ENCODE measurements around the gene PEX5. TPM values are rescaled to one million over a fixed set of nuclear protein-coding genes. Genes with fewer than 3 reads are reported as not detected.

PEX5 gene
- total RNA-seq, 6 donors from 2014 or later: 40.4 to 69.1 (median 49.2) TPM

GRCh38 chr12:7169951-7170350, 19.5 kb upstream of the PEX5 start:
- DNase-seq (no peak), ATAC-seq (ENCODE audit: low FRiP score in 2 of 2) (no peak)
- Histone ChIP-seq H3K36me3 (no peaks in the 10 kb centered on the region), H3K9me3 (peaks cover 0 to 25% (median 5%) of the 10 kb centered on the region in 4 donors), H3K27ac (no peak overlapping the region), H3K4me3 (no peak overlapping the region), H3K4me1 (no peaks in the 10 kb centered on the region), H3K27me3 (no peaks in the 10 kb centered on the region)
- TF ChIP-seq EP300 (IDR thresholded peaks at IDR 0.05) (no peak), POLR2A (IDR thresholded peaks at IDR 0.05) (no peak), CTCF (IDR thresholded peaks at IDR 0.05) (no peak), POLR2AphosphoS5 (IDR thresholded peaks at IDR 0.05) (no peak)

GRCh38 chr12:7171854-7172253, 17.6 kb upstream of the PEX5 start:
- TF ChIP-seq POLR2A (IDR thresholded peaks at IDR 0.05): no peak
- no peak for TF ChIP-seq EP300 (IDR thresholded peaks at IDR 0.05)
- TF ChIP-seq POLR2AphosphoS5 (IDR thresholded peaks at IDR 0.05): no peak
- ATAC-seq (ENCODE audit: low FRiP score in 2 of 2) (no peak), DNase-seq (no peak)
- Histone ChIP-seq H3K27me3 (no peaks in the 10 kb centered on the region), H3K27ac (no peak overlapping the region), H3K4me3 (no peak overlapping the region), H3K9me3 (peaks cover 0 to 25% (median 5%) of the 10 kb centered on the region in 4 donors), H3K4me1 (no peaks in the 10 kb centered on the region), H3K36me3 (no peaks in the 10 kb centered on the region)
- 73 to 79% methylated on average over 1 of the region's 1 CpG for WGBS, 2 donors

GRCh38 chr12:7175493-7175892, 14.0 kb upstream of the PEX5 start:
- no peak for TF ChIP-seq CTCF (IDR thresholded peaks at IDR 0.05)
- ATAC-seq (ENCODE audit: low FRiP score in 2 of 2) (no peak), DNase-seq (no peak)
- Histone ChIP-seq H3K4me3 (no peak overlapping the region), H3K27ac (no peak overlapping the region), H3K4me1 (no peaks in the 10 kb centered on the region), H3K9me3 (peaks cover 0 to 10% (median 0%) of the 10 kb centered on the region in 4 donors), H3K27me3 (no peaks in the 10 kb centered on the region), H3K36me3 (no peaks in the 10 kb centered on the region)

- H3K9me3 ChIP-seq: peaks cover 0 to 4% (median 0%) of the 10 kb centered on the region in 4 donors
- no peaks in the 10 kb centered on the region for H3K27me3 ChIP-seq
- ATAC-seq (ENCODE audit: low FRiP score in 2 of 2): no peak
- no peak for DNase-seq
- no peaks in the 10 kb centered on the region for H3K36me3 ChIP-seq
- H3K27ac ChIP-seq: no peak overlapping the region
- TF ChIP-seq CTCF (IDR thresholded peaks at IDR 0.05): no peak
- no peak overlapping the region for H3K4me3 ChIP-seq
- H3K4me1 ChIP-seq: no peaks in the 10 kb centered on the region
- WGBS, 2 donors: 47 to 65% methylated on average over 2 of the region's 2 CpGs
Measured at GRCh38 chr12:7176595-7176994, 12.9 kb upstream of the PEX5 start.

GRCh38 chr12:7178481-7178880, 11.0 kb upstream of the PEX5 start:
- WGBS, 2 donors: 87 to 89% methylated on average over 2 of the region's 2 CpGs
- Histone ChIP-seq H3K36me3 (no peaks in the 10 kb centered on the region), H3K27ac (no peak overlapping the region), H3K9me3 (no peaks in the 10 kb centered on the region), H3K4me3 (no peak overlapping the region), H3K4me1 (no peaks in the 10 kb centered on the region), H3K27me3 (no peaks in the 10 kb centered on the region)
- ATAC-seq (ENCODE audit: low FRiP score in 2 of 2): no peak
- no peak for DNase-seq
- no peak for TF ChIP-seq POLR2AphosphoS5 (IDR thresholded peaks at IDR 0.05)
- no peak for TF ChIP-seq CTCF (IDR thresholded peaks at IDR 0.05)
- no peak for TF ChIP-seq POLR2A (IDR thresholded peaks at IDR 0.05)
- no peak for TF ChIP-seq EP300 (IDR thresholded peaks at IDR 0.05)

All from upper lobe of left lung (tissue), 6 donors.